B cell (primary cell): ENCODE results near the gene RXFP1. TPM values are rescaled to one million over a fixed set of nuclear protein-coding genes. Genes with fewer than 3 reads are reported as not detected.

Source experiments
- ATAC-seq: fragments of 200-7000 bp; cut with Tn5 transposase; one replicate; pipeline ENCODE4 v1.10.0; 2021; ENCODE audit warnings: low read depth, mild to moderate bottlenecking, moderate number of reproducible peaks, moderate library complexity
- CTCF ChIA-PET: fragments of 350-600 bp; sonication (Branson Sonifier 250); formaldehyde crosslinking; loops from one replicate; lab custom pipeline; 2021; ENCODE audit warnings: antibody characterized with exemption, inconsistent platforms; lab: Charles Lee
- POLR2A ChIA-PET: fragments of 350-600 bp; sonication (Branson Sonifier 250); formaldehyde crosslinking; loops from one replicate; lab custom pipeline; 2021; ENCODE audit warnings: antibody characterized with exemption; lab: Charles Lee
- DNase-seq: peaks from one replicate; pipeline ENCODE4 v3.0.0; 2013
- H2AFZ ChIP-seq: 2 replicates; pipeline ENCODE4 v1.6.1; 2012; ENCODE audit warnings: mild to moderate bottlenecking, low read depth, low read length; ENCODE audit not compliant: insufficient read depth, poor library complexity, severe bottlenecking
- H3K27ac ChIP-seq, 2 donors: 1 replicate in 1 of 2; 2 replicates in 1 of 2; pipeline ENCODE4 v1.5.1; 2012 to 2013; ENCODE audit warnings: low read length in 2 of 2, mild to moderate bottlenecking in 2 of 2, moderate library complexity in 1 of 2
- H3K27me3 ChIP-seq, 4 experiments: fragments of 200-600 bp in 1 of 4; sonication (generic) in 1 of 4; replicated peaks in 1 of 4; 1 replicate in 2 of 4; 2 replicates in 2 of 4; pipeline versions ENCODE4 v1.6.1 to v1.7.0; 2013 to 2016; ENCODE audit warnings: low read length in 3 of 4, mild to moderate bottlenecking in 2 of 4, mixed read lengths in 1 of 4, moderate library complexity in 1 of 4; ENCODE audit not compliant: insufficient read depth in 4 of 4, control insufficient read depth in 3 of 4; ENCODE audit errors: control extremely low read depth in 1 of 4
- H3K36me3 ChIP-seq, 2 experiments: replicated peaks in 1 of 2; 1 replicate in 1 of 2; 2 replicates in 1 of 2; pipeline versions ENCODE4 v1.6.1 to v1.7.1; 2013; ENCODE audit warnings: low read length in 1 of 2; ENCODE audit not compliant: insufficient read depth in 2 of 2, control insufficient read depth in 1 of 2; ENCODE audit errors: control extremely low read depth in 1 of 2, extremely low read depth in 1 of 2
- H3K4me1 ChIP-seq, 2 donors: fragments of 200-600 bp in 1 of 2; sonication (generic) in 1 of 2; 1 replicate in 1 of 2; 2 replicates in 1 of 2; pipeline versions ENCODE4 v1.5.1 to v1.6.1; 2013 to 2017; ENCODE audit warnings: low read length in 2 of 2; ENCODE audit not compliant: control insufficient read depth in 2 of 2, insufficient read depth in 2 of 2
- H3K4me2 ChIP-seq: replicated peaks from 2 replicates; pipeline ENCODE3; 2012; ENCODE audit warnings: mild to moderate bottlenecking, low read depth, low read length; ENCODE audit not compliant: poor library complexity, severe bottlenecking
- H3K4me3 ChIP-seq, 5 experiments: fragments of 200-600 bp in 1 of 5; sonication (generic) in 1 of 5; 1 replicate in 3 of 5; 2 replicates in 2 of 5; pipeline versions ENCODE4 v1.5.1 to v1.7.0; 2011 to 2016; ENCODE audit warnings: low read length in 4 of 5, mild to moderate bottlenecking in 4 of 5, low read depth in 2 of 5, control low read depth in 1 of 5, moderate library complexity in 1 of 5; ENCODE audit not compliant: insufficient read depth in 1 of 5; ENCODE audit errors: control extremely low read depth in 1 of 5, extremely low read depth in 1 of 5
- H3K79me2 ChIP-seq: fragments of 200-600 bp; sonication (generic); one replicate; pipeline ENCODE4 v1.6.0; 2016; ENCODE audit warnings: low read length; ENCODE audit not compliant: control insufficient read depth, insufficient read depth
- H3K9ac ChIP-seq: fragments of 200-600 bp; sonication (generic); 2 replicates; pipeline ENCODE4 v1.6.1; 2017; ENCODE audit warnings: mild to moderate bottlenecking, low read length, moderate library complexity
- H3K9me3 ChIP-seq, 3 donors: one replicate each; pipeline versions ENCODE4 v1.6.1 to v1.7.1; 2013; ENCODE audit warnings: low read length in 2 of 3; ENCODE audit not compliant: control insufficient read depth in 2 of 3, insufficient read depth in 1 of 3; ENCODE audit errors: control extremely low read depth in 1 of 3
- H4K20me1 ChIP-seq: 2 replicates; pipeline ENCODE4 v1.6.0; 2012; ENCODE audit warnings: mild to moderate bottlenecking, low read length; ENCODE audit not compliant: insufficient read depth, control insufficient read depth, poor library complexity, severe bottlenecking
- H3K27ac Mint-ChIP-seq: one replicate; pipeline ENCODE4 v1.8.0; 2021; ENCODE audit warnings: mixed read lengths
- H3K27me3 Mint-ChIP-seq: one replicate; pipeline ENCODE4 v1.8.0; 2021; ENCODE audit warnings: mixed read lengths
- H3K4me1 Mint-ChIP-seq: one replicate; pipeline ENCODE4 v1.8.0; 2021; ENCODE audit warnings: mixed read lengths
- H3K4me3 Mint-ChIP-seq: one replicate; pipeline ENCODE4 v1.8.0; 2021; ENCODE audit warnings: mixed read lengths
- H3K9me3 Mint-ChIP-seq: one replicate; pipeline ENCODE4 v1.8.0; 2022; ENCODE audit warnings: mixed read lengths; ENCODE audit not compliant: insufficient read depth
- CTCF ChIP-seq: fragments of 200-600 bp; IDR thresholded peaks from one replicate; pipeline ENCODE4 v1.8.0; 2022; ENCODE audit warnings: antibody characterized with exemption, mild to moderate bottlenecking
- EZH2 ChIP-seq: IDR thresholded peaks from 2 replicates; pipeline ENCODE4 v1.6.1; 2012; ENCODE audit warnings: borderline replicate concordance, low read depth, mild to moderate bottlenecking, moderate library complexity, low read length; ENCODE audit not compliant: insufficient read depth, poor library complexity, severe bottlenecking
- WGBS: methylation state at CpG from one replicate; pipeline ENCODE4 v1.1.5; 2013; ENCODE audit warnings: missing lambda C conversion rate; ENCODE audit not compliant: insufficient coverage; 5-methylcytosine and 5-hydroxymethylcytosine counted together
- intact Hi-C: fragments of 100-400 bp; cut with micrococcal nuclease; formaldehyde crosslinking; loops from one replicate; pipeline ENCODE4 v1.10.0; 2022
- polyA plus RNA-seq: library from polyadenylated mRNA; depleted of rRNA; stranded (reverse); fragments of >200 nt; gene quantifications from 2 replicates; pipeline ENCODE4 v1.2.3, GENCODE V29; 2012
- total RNA-seq, 2 donors: library from RNA; stranded (reverse); fragments of 120-200 nt in 1 of 2; gene quantifications; 1 replicate in 1 of 2; 2 replicates in 1 of 2; pipeline versions ENCODE4 v1.2.3 to v1.2.4, GENCODE V29; 2013 to 2022

Gene RXFP1
- total and polyA plus RNA-seq, 2 donors (not counting 1 experiment from before 2014, with no cell fraction given), result not detected

- Histone ChIP-seq H3K4me3 (no peak overlapping the region), H3K9me3 (no peaks in the 10 kb centered on the region), H2AFZ (no peak overlapping the region), H3K36me3 (no peaks in the 10 kb centered on the region), H3K79me2 (no peaks in the 10 kb centered on the region), H3K27ac (no peak overlapping the region), H3K27me3 (peaks cover 0 to 12% (median 2%) of the 10 kb centered on the region in 4 experiments), H3K4me2 (no peak overlapping the region), H3K9ac (no peak overlapping the region), H3K4me1 (no peaks in the 10 kb centered on the region), H4K20me1 (no peaks in the 10 kb centered on the region)
- Mint-ChIP-seq H3K4me1 (no peaks in the 10 kb centered on the region), H3K4me3 (no peak overlapping the region), H3K27me3 (peaks cover 7% of the 10 kb centered on the region), H3K9me3 (no peaks in the 10 kb centered on the region), H3K27ac (no peak overlapping the region)
- DNase-seq, result no peak
- intact Hi-C loops, result no loop called here
- CTCF ChIA-PET, result no interaction called here
- no peak for TF ChIP-seq EZH2
- no peak for TF ChIP-seq CTCF
- ATAC-seq, result no peak
- POLR2A ChIA-PET, result no interaction called here
- 96% methylated on average over 4 of the region's 4 CpGs for WGBS
Observed at GRCh38 chr4:158586881-158587280, 65.2 kb downstream of the RXFP1 start.

- POLR2A ChIA-PET, result no interaction called here
- intact Hi-C loops, result no loop called here
- H3K9me3 ChIP-seq, result no peaks in the 10 kb centered on the region
- ATAC-seq (no peak), DNase-seq (no peak)
- peaks cover 0 to 12% (median 2%) of the 10 kb centered on the region in 4 experiments for H3K27me3 ChIP-seq
- no peaks in the 10 kb centered on the region for H3K79me2 ChIP-seq
- no peaks in the 10 kb centered on the region for H3K4me1 ChIP-seq
- no peak overlapping the region for H3K4me3 Mint-ChIP-seq
- H3K27me3 Mint-ChIP-seq, result peaks cover 7% of the 10 kb centered on the region
- no peak overlapping the region for H3K27ac ChIP-seq
- H4K20me1 ChIP-seq, result no peaks in the 10 kb centered on the region
- H3K4me1 Mint-ChIP-seq, result no peaks in the 10 kb centered on the region
- H3K4me3 ChIP-seq, result no peak overlapping the region
- 100% methylated on average over 1 of the region's 6 CpGs for WGBS
- no peak overlapping the region for H2AFZ ChIP-seq
- H3K9me3 Mint-ChIP-seq, result no peaks in the 10 kb centered on the region
- H3K36me3 ChIP-seq, result no peaks in the 10 kb centered on the region
- no peak overlapping the region for H3K9ac ChIP-seq
- CTCF ChIA-PET, result no interaction called here
- TF ChIP-seq CTCF, result no peak
- TF ChIP-seq EZH2, result no peak
- H3K27ac Mint-ChIP-seq, result no peak overlapping the region
- no peak overlapping the region for H3K4me2 ChIP-seq
Observed at GRCh38 chr4:158588285-158588684, 66.6 kb downstream of the RXFP1 start.
